Gastroesophageal sphincter (tissue), 3 donors: ENCODE results near the gene TNFSF11.

Source experiments
- CTCF ChIP-seq, 4 experiments: fragments of 200-600 bp in 2 of 4; fragments of 450-650 bp in 2 of 4; sonication (generic) in 1 of 4; IDR thresholded peaks; one replicate each; pipeline ENCODE4 v1.5.1; 2017 to 2019; ENCODE audit warnings: antibody characterized with exemption in 4 of 4, mild to moderate bottlenecking in 2 of 4, moderate library complexity in 2 of 4
- POLR2A ChIP-seq, 2 donors: fragments of 450-650 bp; IDR thresholded peaks; one replicate each; pipeline ENCODE4 v1.6.1; 2017; ENCODE audit warnings: antibody characterized with exemption in 2 of 2, mild to moderate bottlenecking in 2 of 2, moderate library complexity in 1 of 2
- POLR2AphosphoS5 ChIP-seq: sonication (generic); formaldehyde crosslinking; IDR thresholded peaks from one replicate; pipeline ENCODE4 v1.6.1; 2017; ENCODE audit warnings: antibody characterized with exemption

- TF ChIP-seq CTCF (IDR thresholded peaks at IDR 0.05) (no peak), POLR2AphosphoS5 (no peak), POLR2A (IDR thresholded peaks at IDR 0.05) (no peak)
Measured at GRCh38 chr13:42553098-42554046, 20.6 kb upstream of the TNFSF11 start.
